ENCODE data around the gene PTPN5.

The PTPN5 gene

DNA sequence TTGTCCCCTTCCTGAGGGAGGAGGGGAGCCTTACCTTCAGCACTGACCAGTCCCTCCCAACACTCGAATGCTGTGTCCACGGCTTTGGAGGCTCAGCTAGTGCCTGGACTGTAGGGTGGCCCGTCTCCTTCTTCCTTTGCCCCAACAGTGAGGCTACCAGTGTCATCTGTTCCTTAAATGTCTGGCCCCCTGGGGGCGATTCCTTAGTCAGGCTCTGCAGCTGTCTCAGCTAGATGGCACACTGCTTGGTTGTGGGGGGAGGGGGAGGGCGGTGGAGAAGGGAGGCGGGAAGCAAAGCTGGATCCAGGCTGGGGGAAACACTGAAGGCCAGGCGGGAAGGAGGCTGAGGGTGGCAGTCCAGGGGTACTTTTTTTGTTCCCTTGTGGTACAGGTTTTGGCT lies 65.6 kb downstream of the PTPN5 start, which contains the start of gene IGSF22:
IGSF22 (minus strand) TSS at position 149 of the 400 bp plus-strand sequence. CDS start 1,952 bp downstream, outside the sequence.
- peaks cover 9 to 10% of the 10 kb centered on the region in 2 experiments for H3K4me1 ChIP-seq (ENCODE audit: control insufficient read depth in 1 of 2, insufficient read depth in 1 of 2, low read depth in 1 of 2, low read length in 1 of 2)
- no peaks in the 10 kb centered on the region for H3K9me3 ChIP-seq
- TF ChIP-seq, protein P1, sequence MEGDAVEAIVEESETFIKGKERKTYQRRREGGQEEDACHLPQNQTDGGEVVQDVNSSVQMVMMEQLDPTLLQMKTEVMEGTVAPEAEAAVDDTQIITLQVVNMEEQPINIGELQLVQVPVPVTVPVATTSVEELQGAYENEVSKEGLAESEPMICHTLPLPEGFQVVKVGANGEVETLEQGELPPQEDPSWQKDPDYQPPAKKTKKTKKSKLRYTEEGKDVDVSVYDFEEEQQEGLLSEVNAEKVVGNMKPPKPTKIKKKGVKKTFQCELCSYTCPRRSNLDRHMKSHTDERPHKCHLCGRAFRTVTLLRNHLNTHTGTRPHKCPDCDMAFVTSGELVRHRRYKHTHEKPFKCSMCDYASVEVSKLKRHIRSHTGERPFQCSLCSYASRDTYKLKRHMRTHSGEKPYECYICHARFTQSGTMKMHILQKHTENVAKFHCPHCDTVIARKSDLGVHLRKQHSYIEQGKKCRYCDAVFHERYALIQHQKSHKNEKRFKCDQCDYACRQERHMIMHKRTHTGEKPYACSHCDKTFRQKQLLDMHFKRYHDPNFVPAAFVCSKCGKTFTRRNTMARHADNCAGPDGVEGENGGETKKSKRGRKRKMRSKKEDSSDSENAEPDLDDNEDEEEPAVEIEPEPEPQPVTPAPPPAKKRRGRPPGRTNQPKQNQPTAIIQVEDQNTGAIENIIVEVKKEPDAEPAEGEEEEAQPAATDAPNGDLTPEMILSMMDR (IDR thresholded peaks at IDR 0.05) = no peak
- no peak within 1 kb of the TSS for H3K4me3 ChIP-seq (ENCODE audit: low read depth in 1 of 2, low read length in 1 of 2)
- no peaks in the 10 kb centered on the region for H3K36me3 ChIP-seq
- H3K27me3 ChIP-seq = peaks cover 24% of the 10 kb centered on the region
- H3K27ac ChIP-seq = no peak within 1 kb of the TSS

DNA sequence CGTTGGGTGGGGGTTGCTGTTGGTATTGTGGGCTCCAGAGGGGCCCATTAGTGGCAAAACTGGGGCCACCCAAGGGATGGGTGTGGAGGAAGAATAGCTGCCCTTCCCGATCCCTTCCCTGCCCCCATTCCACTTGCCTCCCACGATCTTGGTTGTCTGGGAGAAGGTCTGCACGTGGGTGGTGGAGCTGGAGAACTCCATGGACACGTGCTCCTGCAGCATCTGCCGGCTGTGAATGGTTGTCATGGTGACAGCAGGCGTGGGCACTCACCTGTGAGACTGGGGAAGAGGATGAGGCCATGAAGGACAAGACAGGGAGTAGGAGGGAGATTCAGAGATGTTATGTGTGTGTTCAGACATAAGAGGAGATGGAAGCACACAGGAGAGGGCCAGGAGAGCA lies 67.6 kb downstream of the PTPN5 start:
- H3K36me3 ChIP-seq = no peaks in the 10 kb centered on the region
- H3K27ac ChIP-seq = no peak overlapping the region
- TF ChIP-seq, protein P1 (IDR thresholded peaks at IDR 0.05) = no peak
- peaks cover 11 to 12% of the 10 kb centered on the region in 2 experiments for H3K4me1 ChIP-seq (ENCODE audit: control insufficient read depth in 1 of 2, insufficient read depth in 1 of 2, low read depth in 1 of 2, low read length in 1 of 2)
- no peaks in the 10 kb centered on the region for H3K9me3 ChIP-seq
- H3K4me3 ChIP-seq (ENCODE audit: low read depth in 1 of 2, low read length in 1 of 2) = no peak overlapping the region
- H3K27me3 ChIP-seq = peaks cover 43% of the 10 kb centered on the region

DNA sequence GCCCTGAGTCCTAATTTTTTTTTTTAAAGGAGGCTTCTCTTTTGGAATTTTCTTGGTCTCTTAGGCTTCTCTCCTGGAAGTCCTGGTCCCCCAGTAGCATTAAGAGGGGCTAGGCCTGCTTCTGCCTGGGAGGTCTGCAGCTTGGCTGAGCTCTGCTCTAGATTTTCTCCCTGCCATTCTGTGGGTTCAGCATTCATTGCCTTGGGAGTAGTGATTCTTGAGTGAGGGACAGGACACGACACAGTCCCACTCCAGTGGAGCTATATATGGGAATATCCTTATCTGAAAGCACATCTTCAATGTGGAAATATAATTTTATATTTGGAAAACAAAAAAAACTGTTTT lies 69.3 kb downstream of the PTPN5 start:
- peak overlapping the region in 1 of 2 experiments; percentile 51 for H3K4me3 ChIP-seq (ENCODE audit: low read depth in 1 of 2, low read length in 1 of 2)
- no peaks in the 10 kb centered on the region for H3K9me3 ChIP-seq
- TF ChIP-seq, protein P1 (IDR thresholded peaks at IDR 0.05) = no peak
- peaks cover 11 to 12% of the 10 kb centered on the region in 2 experiments for H3K4me1 ChIP-seq (ENCODE audit: control insufficient read depth in 1 of 2, insufficient read depth in 1 of 2, low read depth in 1 of 2, low read length in 1 of 2)
- H3K27me3 ChIP-seq = peaks cover 43% of the 10 kb centered on the region
- H3K27ac ChIP-seq = no peak overlapping the region
- H3K36me3 ChIP-seq = no peaks in the 10 kb centered on the region

DNA sequence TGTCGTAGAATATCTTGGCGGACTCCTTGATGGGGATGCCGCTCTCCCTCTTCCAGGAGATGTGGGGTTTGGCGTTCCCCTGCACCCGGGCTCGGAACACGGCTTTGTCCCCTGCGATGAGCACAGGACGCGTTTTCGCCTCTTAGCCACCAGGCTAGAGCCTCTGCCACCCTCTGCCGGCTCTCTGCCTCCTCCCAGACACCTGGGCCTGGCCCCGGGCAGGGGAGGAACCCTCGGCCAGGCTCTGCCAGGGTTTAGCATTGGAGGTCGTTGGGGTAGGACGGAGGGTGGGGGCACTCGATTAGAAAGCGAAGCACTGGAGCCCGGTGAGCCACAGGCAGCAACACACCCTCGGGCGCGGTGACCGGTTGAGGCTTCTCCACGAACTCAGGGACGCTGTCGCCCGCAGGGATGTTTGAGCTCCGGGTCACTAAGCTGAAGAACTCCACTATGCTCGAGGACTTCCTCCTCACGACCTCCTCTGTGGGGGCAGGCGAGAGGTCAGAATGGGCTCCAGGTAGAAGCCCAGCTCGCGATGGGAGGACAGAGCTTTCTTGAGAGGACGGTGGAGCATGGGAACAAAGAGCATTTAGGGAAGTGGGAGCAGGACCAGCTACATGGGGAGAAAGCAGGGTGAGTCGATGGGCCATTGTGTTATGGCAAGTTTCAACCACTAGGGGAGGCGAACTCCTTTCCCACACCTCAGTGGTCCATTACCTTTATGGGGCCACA lies 69.9 kb downstream of the PTPN5 start:
- Histone ChIP-seq H3K36me3 (no peaks in the 10 kb centered on the region), H3K27me3 (peaks cover 45% of the 10 kb centered on the region), H3K9me3 (no peaks in the 10 kb centered on the region), H3K4me1 (ENCODE audit: control insufficient read depth in 1 of 2, insufficient read depth in 1 of 2, low read depth in 1 of 2, low read length in 1 of 2) (peaks cover 11 to 12% of the 10 kb centered on the region in 2 experiments), H3K4me3 (ENCODE audit: low read depth in 1 of 2, low read length in 1 of 2) (peak overlapping the region; percentile 19 to 51), H3K27ac (no peak overlapping the region)
- TF ChIP-seq, protein P1 (IDR thresholded peaks at IDR 0.05) = peak; percentile 38

DNA sequence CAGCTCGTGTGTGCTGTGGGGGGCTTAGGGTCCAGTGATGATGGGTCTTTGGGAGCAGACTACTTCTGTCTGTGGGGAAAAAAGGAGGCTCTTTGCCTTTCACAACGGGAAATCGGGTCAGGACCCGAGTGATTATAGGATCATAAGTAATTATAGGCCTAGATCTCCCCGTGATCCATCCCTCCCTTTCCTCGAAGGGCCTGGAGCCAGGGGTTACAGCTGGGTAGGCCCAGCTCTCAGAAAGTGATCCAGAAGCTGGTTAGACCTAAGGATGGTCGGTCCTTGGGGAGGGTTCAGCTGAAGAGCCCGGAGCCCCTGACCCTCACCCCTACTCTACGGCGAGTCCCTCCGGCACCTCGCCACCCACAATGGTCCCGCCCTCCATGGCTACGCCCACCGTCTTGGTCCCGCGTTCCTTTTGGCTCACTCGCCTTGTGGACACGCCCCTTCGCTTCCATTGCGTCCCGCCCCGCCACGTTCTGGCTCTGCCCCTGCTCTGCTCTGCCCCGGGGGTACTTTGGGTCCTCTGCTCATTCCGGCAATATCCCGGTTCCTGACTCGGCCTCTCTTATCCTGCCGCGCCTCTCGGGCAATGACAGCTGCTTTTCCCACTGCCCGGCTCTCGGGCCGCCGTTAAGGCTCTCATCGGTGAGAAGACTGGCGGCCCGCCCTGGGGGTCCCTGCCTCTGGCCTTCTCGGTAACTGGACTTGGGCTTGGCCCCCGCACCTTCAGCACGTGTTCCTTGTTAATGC lies 70.6 kb downstream of the PTPN5 start:
- peak overlapping the region; percentile 19 to 51 for H3K4me3 ChIP-seq (ENCODE audit: low read depth in 1 of 2, low read length in 1 of 2)
- no peaks in the 10 kb centered on the region for H3K36me3 ChIP-seq
- peaks cover 51% of the 10 kb centered on the region for H3K27me3 ChIP-seq
- no peak overlapping the region for H3K27ac ChIP-seq
- no peaks in the 10 kb centered on the region for H3K9me3 ChIP-seq
- TF ChIP-seq, protein P1 (IDR thresholded peaks at IDR 0.05) = no peak
- peaks cover 11 to 12% of the 10 kb centered on the region in 2 experiments for H3K4me1 ChIP-seq (ENCODE audit: control insufficient read depth in 1 of 2, insufficient read depth in 1 of 2, low read depth in 1 of 2, low read length in 1 of 2)
